Endothelial cell of umbilical vein (primary cell): Measurements from ENCODE around the gene RNASE8. TPM values are rescaled to one million over a fixed set of nuclear protein-coding genes. Genes with fewer than 3 reads are reported as not detected.

ENCODE experiments used
- BruUV-seq: library from RNA; stranded (reverse); fragments of 400-500 nt; replicated peaks from 2 replicates; lab custom pipeline; 2021; lab: Mats Ljungman, UMichigan
- CTCF ChIA-PET: fragments of 300-600, 350-600 bp; sonication (Branson Sonifier 250); formaldehyde crosslinking; loops from one replicate; lab custom pipeline; 2021; ENCODE audit warnings: antibody characterized with exemption, inconsistent platforms; lab: Charles Lee
- POLR2A ChIA-PET: fragments of 300-600, 350-600 bp; sonication (Branson Sonifier 250); formaldehyde crosslinking; loops from one replicate; lab custom pipeline; 2021; ENCODE audit warnings: antibody characterized with exemption, inconsistent platforms; lab: Charles Lee
- DNase-seq: peaks from one replicate; pipeline ENCODE4 v3.0.0-alpha.2; 2011; ENCODE audit warnings: low read depth, low spot score
- FAIRE-seq: peaks from 2 replicates; lab custom pipeline; 2011; peaks lifted over from hg19 to GRCh38; lab: Jason Lieb, UNC
- H2AFZ ChIP-seq: 2 replicates; pipeline ENCODE4 v1.6.0; 2012; ENCODE audit warnings: low read depth, low read length, control low read depth, inconsistent platforms
- H3K27ac ChIP-seq: 2 replicates; pipeline ENCODE4 v1.5.1; 2011; ENCODE audit warnings: low read depth, mild to moderate bottlenecking, control low read depth, low read length, moderate library complexity; ENCODE audit not compliant: insufficient read depth
- H3K27me3 ChIP-seq, 2 experiments: 2 replicates each; pipeline versions ENCODE4 v1.6.0 to v1.6.1; 2011; ENCODE audit warnings: low read length in 2 of 2, mixed read lengths in 1 of 2; ENCODE audit not compliant: control insufficient read depth in 2 of 2, insufficient read depth in 2 of 2
- H3K36me3 ChIP-seq, 2 experiments: 2 replicates in 1 of 2; 3 replicates in 1 of 2; pipeline ENCODE4 v1.5.1; 2011; ENCODE audit warnings: low read length in 2 of 2, mild to moderate bottlenecking in 1 of 2, moderate library complexity in 1 of 2; ENCODE audit not compliant: control insufficient read depth in 2 of 2, insufficient read depth in 2 of 2; ENCODE audit errors: extremely low read depth in 1 of 2
- H3K4me1 ChIP-seq: 3 replicates; pipeline ENCODE4 v1.5.1; 2011; ENCODE audit warnings: mild to moderate bottlenecking, low read length; ENCODE audit not compliant: control insufficient read depth, insufficient read depth; ENCODE audit errors: extremely low read depth
- H3K4me2 ChIP-seq: 2 replicates; pipeline ENCODE4 v1.6.1; 2011; ENCODE audit warnings: low read length, control low read depth, mixed read lengths; ENCODE audit not compliant: insufficient read depth
- H3K4me3 ChIP-seq, 3 experiments: fragments of 200-600 bp in 1 of 3; sonication (generic), shearing (Covaris generic) in 1 of 3; replicated peaks in 1 of 3; 2 replicates each; pipeline ENCODE4 v1.5.1; 2011 to 2016; ENCODE audit warnings: control low read depth in 3 of 3, low read length in 3 of 3, mild to moderate bottlenecking in 2 of 3, inconsistent platforms in 1 of 3, low read depth in 1 of 3, moderate library complexity in 1 of 3; ENCODE audit not compliant: insufficient read depth in 1 of 3
- H3K79me2 ChIP-seq: 2 replicates; pipeline ENCODE4 v1.6.0; 2012; ENCODE audit warnings: low read length, inconsistent platforms; ENCODE audit not compliant: control insufficient read depth, insufficient read depth
- H3K9ac ChIP-seq: replicated peaks from 2 replicates; pipeline ENCODE3; 2011; ENCODE audit warnings: low read length, control low read depth; ENCODE audit not compliant: insufficient read depth; ENCODE audit errors: extremely low read depth
- H3K9me1 ChIP-seq: replicated peaks from 3 replicates; pipeline ENCODE4 v1.6.0; 2011; ENCODE audit warnings: mild to moderate bottlenecking, low read length; ENCODE audit not compliant: control insufficient read depth, insufficient read depth; ENCODE audit errors: extremely low read depth
- H3K9me3 ChIP-seq: replicated peaks from 2 replicates; pipeline ENCODE4 v1.5.1; 2012; ENCODE audit warnings: low read length, inconsistent platforms; ENCODE audit not compliant: control insufficient read depth, insufficient read depth
- H4K20me1 ChIP-seq: replicated peaks from 2 replicates; pipeline ENCODE3; 2011; ENCODE audit warnings: mild to moderate bottlenecking, low read length; ENCODE audit not compliant: control insufficient read depth, insufficient read depth; ENCODE audit errors: extremely low read depth
- CTCF ChIP-seq, 2 donors: IDR thresholded peaks; 1 replicate in 1 of 2; 2 replicates in 1 of 2; pipeline ENCODE4 v1.5.1; 2011; ENCODE audit warnings: low read length in 2 of 2, mild to moderate bottlenecking in 2 of 2, moderate library complexity in 2 of 2, control low read depth in 1 of 2, inconsistent platforms in 1 of 2, low read depth in 1 of 2; ENCODE audit not compliant: insufficient read depth in 1 of 2; ENCODE audit errors: extremely low read depth in 1 of 2
- EZH2 ChIP-seq: IDR thresholded peaks from 2 replicates; pipeline ENCODE4 v1.6.1; 2012; ENCODE audit warnings: borderline replicate concordance, low read depth, mild to moderate bottlenecking, moderate library complexity, low read length, inconsistent platforms; ENCODE audit not compliant: severe bottlenecking
- FOS ChIP-seq: IDR thresholded peaks from 2 replicates; pipeline ENCODE4 v1.6.1; 2011; ENCODE audit warnings: mild to moderate bottlenecking, low read length, moderate library complexity, borderline replicate concordance; ENCODE audit not compliant: insufficient read depth
- GATA2 ChIP-seq: IDR thresholded peaks from 2 replicates; pipeline ENCODE4 v1.7.0; 2011; ENCODE audit warnings: low read depth, mild to moderate bottlenecking, moderate library complexity, mixed read lengths, low read length; ENCODE audit not compliant: insufficient read length, insufficient read depth
- JUN ChIP-seq: IDR thresholded peaks from 2 replicates; pipeline ENCODE4 v1.6.1; 2011; ENCODE audit warnings: borderline replicate concordance, low read depth; ENCODE audit not compliant: insufficient read length, insufficient read depth
- MAX ChIP-seq: IDR thresholded peaks from 2 replicates; pipeline ENCODE4 v1.6.1; 2011; ENCODE audit not compliant: insufficient read depth, insufficient read length
- MYC ChIP-seq: IDR thresholded peaks from one replicate; pipeline ENCODE4 v1.6.1; 2011; ENCODE audit warnings: mild to moderate bottlenecking, low read depth, low read length
- POLR2A ChIP-seq: IDR thresholded peaks from 2 replicates; pipeline ENCODE4 v1.6.1; 2012; ENCODE audit warnings: low read depth, mild to moderate bottlenecking, control low read depth, low read length
- POLR2AphosphoS5 ChIP-seq: IDR thresholded peaks from 2 replicates; pipeline ENCODE4 v1.6.1; 2012; ENCODE audit warnings: low read depth, mild to moderate bottlenecking, control low read depth, low read length, moderate library complexity; ENCODE audit not compliant: insufficient read depth
- dilution Hi-C: fragments of 300-500 bp; cut with MboI; formaldehyde crosslinking; loops from one replicate; pipeline ENCODE4 v1.15.0; 2019; ENCODE audit warnings: low sequenced_read_pairs; ENCODE audit not compliant: extremely low pct_ligation_motif_present
- intact Hi-C: fragments of 100-400 bp; cut with micrococcal nuclease; formaldehyde crosslinking; loops from one replicate; pipeline ENCODE4 v1.10.0; 2022
- polyA plus RNA-seq, 4 experiments: library from polyadenylated mRNA; depleted of rRNA in 3 of 4; stranded (reverse) in 3 of 4; unstranded in 1 of 4; fragments of >200 nt; gene quantifications; 2 replicates each; pipeline versions ENCODE4 v1.2.1 to v1.2.3, GENCODE V29; 2011 to 2012; ENCODE audit warnings: missing spikeins in 1 of 4
- total RNA-seq: library from RNA; stranded (reverse); gene quantifications from 2 replicates; pipeline ENCODE4 v1.2.3, GENCODE V29; 2021

RNASE8 gene
- total and polyA plus RNA-seq, 2 donors (not counting 3 experiments of a cell fraction or from before 2014, with no cell fraction given), result not detected

- Histone ChIP-seq H3K4me1 (no peaks in the 10 kb centered on the region), H3K9me1 (no peaks in the 10 kb centered on the region), H3K27ac (no peak overlapping the region), H3K27me3 (peaks cover 15 to 20% of the 10 kb centered on the region in 2 experiments), H3K36me3 (no peaks in the 10 kb centered on the region), H3K9me3 (no peaks in the 10 kb centered on the region), H2AFZ (no peak overlapping the region), H3K4me2 (no peak overlapping the region), H3K79me2 (no peaks in the 10 kb centered on the region), H4K20me1 (no peaks in the 10 kb centered on the region), H3K9ac (no peak overlapping the region), H3K4me3 (no peak overlapping the region)
- ChIA-PET POLR2A (no interaction called here), CTCF (no interaction called here)
- FAIRE-seq (no peak), DNase-seq (no peak)
- TF ChIP-seq MYC (no peak), POLR2A (no peak)
- no TSS peak for BruUV-seq
- intact Hi-C loops (no loop called here), dilution Hi-C loops (no loop called here)
Measured at GRCh38 chr14:21054768-21055145, 2.9 kb upstream of the RNASE8 start.

GRCh38 chr14:21055432-21056117 is 2.0 kb upstream of the RNASE8 start:
- no peak for DNase-seq
- Histone ChIP-seq H3K36me3 (no peaks in the 10 kb centered on the region), H3K27me3 (peaks cover 13 to 17% of the 10 kb centered on the region in 2 experiments), H3K4me2 (no peak overlapping the region), H3K4me3 (no peak overlapping the region), H2AFZ (no peak overlapping the region), H3K27ac (no peak overlapping the region), H3K9me1 (no peaks in the 10 kb centered on the region), H3K4me1 (no peaks in the 10 kb centered on the region), H3K9ac (no peak overlapping the region), H3K9me3 (no peaks in the 10 kb centered on the region), H4K20me1 (no peaks in the 10 kb centered on the region), H3K79me2 (no peaks in the 10 kb centered on the region)
- ChIA-PET CTCF (interaction anchor here (1.2 kb wide), 1 partner anchor 41 kb away, joined by 3 read pairs; no protein-coding TSS in a partner anchor), POLR2A (no interaction called here)
- intact Hi-C loops, result no loop called here
- dilution Hi-C loops, result no loop called here
- BruUV-seq, result no TSS peak
- no peak for TF ChIP-seq FOS
- TF ChIP-seq MAX, result no peak
- no peak for TF ChIP-seq POLR2A
- no peak for TF ChIP-seq CTCF (IDR thresholded peaks at IDR 0.05; ENCODE audit: extremely low read depth in 1 of 2, insufficient read depth in 1 of 2, low read depth in 1 of 2, low read length in 2 of 2)
- TF ChIP-seq POLR2AphosphoS5, result no peak
- no peak for TF ChIP-seq MYC
- no peak for TF ChIP-seq EZH2
- no peak for TF ChIP-seq GATA2
- TF ChIP-seq JUN, result no peak
- FAIRE-seq, result no peak
